T47D (cell line): ENCODE measurements around the gene LAMB3.

ENCODE experiments used
- DNase-seq, 2 experiments: peaks; one replicate each; pipeline versions ENCODE4 v3.0.0 to v3.0.0-alpha.2; 2011 to 2012; ENCODE audit warnings: low read depth in 1 of 2, low spot score in 1 of 2
- JUND ChIP-seq: IDR thresholded peaks from 2 replicates; pipeline ENCODE4 v1.6.1; 2012; ENCODE audit warnings: low read depth
- in situ Hi-C: cut with HindIII; loops from 2 replicates; pipeline ENCODE4 v1.10.0; 2016; ENCODE audit warnings: low sequenced_read_pairs, low pct_unique_long_range_greater_than_20kb

The LAMB3 gene

GRCh38 chr1:209625791-209626285 lies 26.4 kb downstream of the LAMB3 start:
- TF ChIP-seq JUND: no peak

GRCh38 chr1:209624558-209625549 lies 27.4 kb downstream of the LAMB3 start:
- in situ Hi-C loops: no loop called here
- no peak for TF ChIP-seq JUND
- no peak for DNase-seq

More at GRCh38 chr1:209625791-209626285, 26.4 kb downstream of the LAMB3 start:
- DNase-seq: no peak
- in situ Hi-C loops: no loop called here

- no peak for DNase-seq
- TF ChIP-seq JUND: no peak
- in situ Hi-C loops: no loop called here
Measured at GRCh38 chr1:209622841-209623829, 29.1 kb downstream of the LAMB3 start.

- TF ChIP-seq JUND: no peak
- in situ Hi-C loops: no loop called here
- DNase-seq: no peak
Measured at GRCh38 chr1:209621741-209622655, 30.2 kb downstream of the LAMB3 start.

GRCh38 chr1:209621286-209621685 lies 30.9 kb downstream of the LAMB3 start:
- no peak for DNase-seq
- in situ Hi-C loops: no loop called here
- no peak for TF ChIP-seq JUND

GRCh38 chr1:209620487-209620884 lies 31.7 kb downstream of the LAMB3 start:
- in situ Hi-C loops: no loop called here
- TF ChIP-seq JUND: no peak
- DNase-seq: no peak

GRCh38 chr1:209619696-209620486 lies 32.3 kb downstream of the LAMB3 start:
- DNase-seq: no peak
- TF ChIP-seq JUND: no peak
- in situ Hi-C loops: no loop called here

- in situ Hi-C loops: no loop called here
- DNase-seq: no peak
- no peak for TF ChIP-seq JUND
Measured at GRCh38 chr1:209618756-209619420, 33.3 kb downstream of the LAMB3 start.

GRCh38 chr1:209618291-209618690 lies 33.9 kb downstream of the LAMB3 start:
- TF ChIP-seq JUND: no peak
- in situ Hi-C loops: no loop called here
- no peak for DNase-seq

GRCh38 chr1:209617755-209618154 lies 34.5 kb downstream of the LAMB3 start:
- in situ Hi-C loops: no loop called here
- DNase-seq: no peak
- TF ChIP-seq JUND: no peak

GRCh38 chr1:209617047-209617673 lies 35.1 kb downstream of the LAMB3 start:
- in situ Hi-C loops: no loop called here
- no peak for TF ChIP-seq JUND
- no peak for DNase-seq
